GM21723 (cell line): ENCODE results near the gene NIPBL.
"Not testable (repeated sequence)": the region's sequence is repeated elsewhere in the genome, so short reads cannot be mapped to it uniquely, and the experiment has no call there.

ENCODE experiments used
- ATAC-seq: cut with Tn5 transposase; IDR thresholded peaks from one replicate; pipeline ENCODE4 v1.9.1; 2021; ENCODE audit warnings: mild to moderate bottlenecking, moderate library complexity; ENCODE audit not compliant: unreplicated experiment

Gene NIPBL

DNA sequence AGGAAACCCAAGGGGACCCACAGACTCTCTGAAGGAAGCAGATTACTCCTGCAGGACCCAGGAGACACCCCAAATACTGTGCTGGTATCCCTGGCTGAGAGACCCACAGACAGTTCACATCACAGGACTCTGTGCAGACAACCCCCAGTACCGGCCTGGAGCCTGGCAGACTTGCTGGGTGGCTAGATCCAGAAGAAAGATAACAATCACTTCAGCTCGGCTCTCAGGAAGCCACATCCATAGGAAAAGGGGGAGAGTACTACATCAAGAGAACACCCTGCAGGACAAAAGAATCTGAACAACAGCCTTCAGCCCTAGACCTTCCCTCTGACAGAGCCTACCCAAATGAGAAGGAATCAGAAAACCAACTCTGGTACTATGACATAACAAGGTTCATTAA lies 206.4 kb downstream of the NIPBL start:
- not testable (repeated sequence) for ATAC-seq

DNA sequence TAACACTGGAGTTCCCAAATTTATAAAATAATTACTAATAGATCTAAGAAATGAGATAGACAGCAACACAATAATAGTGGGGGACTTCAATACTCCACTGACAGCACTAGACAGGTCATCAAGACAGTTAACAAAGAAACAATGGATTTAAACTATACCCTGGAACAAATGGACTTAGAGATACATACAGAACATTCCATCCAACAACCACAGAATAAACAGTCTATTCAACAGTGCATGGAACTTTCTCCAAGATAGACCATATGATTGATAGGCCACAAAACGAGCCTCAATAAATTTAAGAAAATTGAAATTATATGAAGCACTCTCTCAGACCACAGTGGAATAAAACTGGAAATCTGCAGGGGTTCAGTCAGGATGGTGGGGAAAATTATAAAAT lies 209.5 kb downstream of the NIPBL start:
- not testable (repeated sequence) for ATAC-seq

DNA sequence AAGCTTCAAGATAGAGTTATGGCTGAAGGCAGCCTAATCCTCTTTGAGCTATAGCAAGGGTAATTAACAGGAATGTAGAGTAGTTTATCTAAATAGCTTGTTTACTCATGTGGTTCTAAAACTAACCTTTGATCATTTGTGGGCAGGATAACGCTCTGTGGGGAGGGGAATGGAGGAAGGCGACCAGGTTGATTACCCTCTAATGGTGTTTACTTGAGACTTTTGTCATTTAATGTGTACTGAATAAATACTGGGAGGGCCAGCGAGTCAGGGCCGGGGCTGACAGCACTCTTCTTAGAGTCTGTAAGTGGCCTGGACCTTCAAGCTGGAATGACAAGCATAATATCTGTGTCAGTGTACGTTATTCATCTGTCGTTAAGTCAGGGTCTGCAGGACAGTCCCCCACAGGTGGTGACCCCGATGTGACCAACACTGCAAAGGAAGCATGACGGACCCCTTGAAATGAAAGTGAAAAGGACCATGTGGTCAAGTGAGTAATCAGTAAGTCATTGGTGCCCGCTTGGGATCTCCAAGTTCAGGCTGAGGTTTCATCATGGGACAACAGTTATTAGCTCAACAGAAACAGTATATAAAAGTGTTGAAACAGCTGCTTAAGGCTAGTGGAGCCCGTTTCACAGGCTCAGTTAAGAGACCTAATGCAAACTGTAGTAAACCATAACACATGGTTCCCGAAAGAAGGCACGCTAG lies 210.1 kb downstream of the NIPBL start:
- ATAC-seq, result no peak

DNA sequence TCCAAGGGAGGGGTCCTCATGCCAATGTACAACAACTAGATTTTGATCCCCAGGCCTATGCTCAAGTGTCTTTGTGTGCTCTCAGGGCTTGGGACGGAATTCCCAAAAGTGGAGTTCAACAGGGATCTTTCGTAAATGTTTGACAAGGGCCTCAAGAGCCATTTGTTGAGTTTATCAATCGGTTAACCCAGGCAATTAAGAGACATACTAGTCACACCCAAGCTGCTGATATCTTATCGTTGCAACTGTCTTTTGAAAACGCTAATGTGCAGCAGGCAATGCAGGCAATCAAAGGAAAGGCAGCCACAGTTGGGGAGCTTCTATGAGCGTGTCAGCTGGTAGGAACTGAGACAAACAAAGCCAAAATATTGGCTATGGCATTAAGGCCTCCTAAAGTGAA lies 211.4 kb downstream of the NIPBL start:
- ATAC-seq, result no peak

DNA sequence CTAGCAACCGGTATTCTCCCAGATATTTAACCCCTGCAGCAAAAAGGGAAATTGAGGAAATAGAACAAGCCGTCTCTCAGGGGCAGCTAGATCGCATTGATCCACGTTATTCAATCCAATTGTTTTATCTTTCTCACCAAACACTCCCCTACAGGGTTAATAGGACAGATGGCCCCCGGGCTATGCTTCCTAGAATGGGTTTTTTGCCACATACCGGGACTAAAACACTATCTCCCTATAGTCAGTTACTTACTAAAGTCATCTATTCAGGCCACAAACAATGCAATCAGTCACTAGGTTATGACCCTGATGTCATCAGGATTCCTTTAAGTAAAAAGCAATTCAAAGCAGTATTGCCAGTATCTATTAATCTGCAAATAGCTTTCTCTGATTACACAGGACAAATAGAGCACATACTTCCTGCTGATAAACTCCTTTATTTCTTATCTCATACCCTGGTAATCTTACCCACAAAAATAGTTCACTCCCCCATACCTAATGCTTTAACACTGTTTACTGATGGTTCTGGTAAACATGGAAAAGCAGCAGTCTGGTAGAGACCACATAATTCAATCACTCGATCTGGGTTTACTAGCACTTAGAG lies 213.7 kb downstream of the NIPBL start:
- no peak for ATAC-seq

DNA sequence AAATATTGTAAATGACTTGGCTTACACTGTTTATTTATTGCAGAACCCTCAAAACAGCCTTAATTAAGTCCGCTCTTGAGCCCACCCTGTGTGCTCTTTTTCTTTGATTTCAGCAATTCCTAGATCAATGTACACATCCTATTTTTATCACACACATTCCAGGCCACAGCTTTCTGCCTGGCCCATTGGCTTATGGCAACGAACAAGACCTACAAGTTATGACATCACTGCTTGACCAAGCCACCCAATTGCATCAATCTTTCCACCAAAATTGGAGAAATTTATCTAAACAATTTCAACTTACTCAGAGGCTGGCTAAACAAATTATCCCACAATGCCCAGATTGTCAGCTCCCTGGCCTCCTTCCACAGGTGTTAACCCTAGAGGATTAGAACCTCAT lies 214.2 kb downstream of the NIPBL start:
- ATAC-seq, result no peak

DNA sequence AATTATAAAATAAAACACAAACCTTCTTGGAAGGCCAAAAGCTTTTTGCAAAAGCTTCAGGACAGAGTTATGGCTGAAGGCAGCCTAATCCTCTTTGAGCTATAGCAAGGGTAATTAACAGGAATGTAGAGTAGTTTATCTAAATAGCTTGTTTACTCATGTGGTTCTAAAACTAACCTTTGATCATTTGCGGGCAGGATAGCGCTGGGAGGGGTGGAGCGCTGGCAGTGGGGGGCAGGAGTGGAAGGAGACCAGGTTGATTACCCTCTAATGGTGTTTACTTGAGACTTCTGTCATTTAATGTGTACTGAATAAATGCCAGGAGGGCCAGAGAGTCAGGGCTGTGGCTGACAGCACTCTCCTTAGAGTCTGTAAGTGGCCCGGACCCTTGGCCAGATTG lies 217.2 kb downstream of the NIPBL start:
- not testable (repeated sequence) for ATAC-seq

DNA sequence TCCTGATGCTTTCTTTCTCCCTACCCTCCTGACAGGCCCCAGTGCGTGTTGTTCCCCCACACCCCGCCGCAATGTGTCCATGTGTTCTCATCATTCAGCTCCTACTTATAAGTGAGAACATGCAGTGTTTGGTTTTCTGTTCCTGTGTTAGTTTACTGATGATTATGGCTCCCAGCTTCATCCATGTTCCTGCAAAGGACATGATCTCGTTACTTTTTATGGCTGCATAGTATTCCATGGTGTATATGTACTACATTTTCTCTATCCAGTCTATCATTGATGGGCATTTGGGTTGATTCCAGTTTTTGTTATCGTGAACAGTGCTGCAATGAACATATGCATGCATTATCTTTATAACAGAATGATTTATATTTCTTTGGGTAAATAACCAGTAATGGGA lies 222.7 kb downstream of the NIPBL start:
- ATAC-seq, result not testable (repeated sequence)

DNA sequence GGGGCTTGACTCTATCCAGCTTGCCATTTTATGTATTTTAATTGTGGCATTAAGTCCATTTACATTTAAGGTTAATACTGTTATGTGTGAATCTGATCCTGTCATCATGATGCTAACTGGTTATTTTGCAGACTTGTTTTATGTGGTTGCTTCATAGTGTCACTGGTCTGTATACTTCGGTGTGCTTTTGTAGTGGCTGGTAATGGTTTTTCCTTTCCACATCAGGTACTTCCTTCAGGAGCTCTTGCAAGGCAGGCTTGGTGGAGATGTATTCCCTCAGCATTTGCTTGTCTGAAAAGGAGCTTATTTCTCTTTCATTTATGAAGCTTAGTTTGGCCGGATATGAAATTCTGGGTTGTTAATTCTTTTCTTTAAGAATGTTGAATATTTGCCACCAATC lies 226.7 kb downstream of the NIPBL start:
- ATAC-seq, result no peak

DNA sequence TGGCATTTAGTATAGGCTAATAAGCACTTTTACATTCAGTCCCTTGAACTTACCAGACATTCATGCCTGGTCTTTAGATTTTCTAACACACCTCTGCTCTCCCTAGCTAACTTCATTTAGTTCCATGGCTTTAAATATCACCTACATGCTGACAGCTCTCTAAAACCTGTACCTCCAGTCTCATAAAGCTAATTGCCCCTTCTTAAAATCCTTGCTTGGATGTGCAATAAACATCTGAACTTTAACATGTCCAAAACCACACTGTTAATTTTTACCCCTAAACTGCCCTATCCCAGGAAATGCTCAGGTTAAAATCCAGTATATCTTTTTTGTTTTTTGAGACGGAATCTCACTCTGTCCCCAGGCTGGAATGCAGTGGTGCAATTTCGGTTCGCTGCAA lies 232.8 kb downstream of the NIPBL start:
- ATAC-seq, result no peak

DNA sequence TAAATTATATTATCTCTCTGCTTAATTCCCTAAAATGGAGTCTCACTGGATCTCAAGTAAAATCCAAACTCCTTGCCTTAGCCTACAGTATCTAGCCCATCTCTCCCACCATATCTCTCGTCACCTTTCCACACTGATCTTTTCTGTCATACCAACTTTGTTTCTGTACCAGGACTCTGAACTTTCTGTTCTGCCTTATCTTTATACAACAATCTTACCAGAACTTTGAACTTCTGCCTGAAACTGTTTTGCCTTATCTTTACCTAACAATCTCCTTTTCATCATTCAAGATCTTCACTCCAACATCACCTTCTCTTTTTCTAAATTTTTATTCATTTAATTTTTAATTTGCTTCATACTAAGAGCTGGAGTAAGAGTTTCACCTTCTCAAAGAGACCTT lies 233.6 kb downstream of the NIPBL start:
- ATAC-seq, result no peak

DNA sequence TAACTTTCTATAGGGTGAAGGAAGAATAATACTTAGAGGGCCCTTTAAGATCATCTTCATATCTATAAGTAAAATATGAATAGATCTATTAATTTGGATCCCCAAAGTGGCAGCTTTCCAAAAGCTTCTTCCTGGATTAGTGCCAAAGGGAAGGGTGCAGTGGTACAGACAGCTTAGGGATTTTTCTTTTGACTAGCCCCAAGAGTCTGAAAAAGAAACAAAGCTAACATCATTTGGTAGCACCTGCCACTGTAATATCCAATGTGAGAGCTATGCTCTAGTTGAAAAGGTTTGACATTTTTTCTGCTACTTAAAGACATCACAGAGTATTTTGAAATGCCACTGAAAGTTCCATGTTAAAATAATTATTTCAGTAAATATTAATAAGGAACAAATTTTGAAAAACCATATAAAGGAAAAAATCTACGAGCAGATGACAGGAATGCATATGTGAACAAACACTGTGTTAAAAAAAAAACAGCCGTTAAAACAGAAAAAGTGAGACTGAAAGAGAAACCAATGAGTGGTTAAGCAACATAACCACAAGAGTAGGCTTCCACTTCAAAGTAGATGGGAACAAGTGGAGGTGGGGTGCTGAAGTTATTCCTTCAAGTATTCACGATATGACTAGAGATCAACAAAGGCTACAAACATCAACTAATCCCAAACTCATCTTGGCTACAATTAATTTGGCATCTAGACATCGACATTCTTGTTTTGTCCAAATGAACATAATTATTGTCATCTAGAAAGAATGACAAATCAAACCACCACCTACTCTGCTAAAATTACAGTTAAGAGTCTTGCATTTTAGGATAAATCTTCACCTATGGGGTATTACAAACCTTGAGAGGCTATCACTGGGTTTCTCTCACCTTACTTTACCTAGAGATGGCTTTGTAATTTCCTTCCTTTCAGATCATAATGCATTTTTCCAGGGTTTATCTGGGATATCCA lies 235.1 kb downstream of the NIPBL start:
- ATAC-seq, result peak; percentile 92

DNA sequence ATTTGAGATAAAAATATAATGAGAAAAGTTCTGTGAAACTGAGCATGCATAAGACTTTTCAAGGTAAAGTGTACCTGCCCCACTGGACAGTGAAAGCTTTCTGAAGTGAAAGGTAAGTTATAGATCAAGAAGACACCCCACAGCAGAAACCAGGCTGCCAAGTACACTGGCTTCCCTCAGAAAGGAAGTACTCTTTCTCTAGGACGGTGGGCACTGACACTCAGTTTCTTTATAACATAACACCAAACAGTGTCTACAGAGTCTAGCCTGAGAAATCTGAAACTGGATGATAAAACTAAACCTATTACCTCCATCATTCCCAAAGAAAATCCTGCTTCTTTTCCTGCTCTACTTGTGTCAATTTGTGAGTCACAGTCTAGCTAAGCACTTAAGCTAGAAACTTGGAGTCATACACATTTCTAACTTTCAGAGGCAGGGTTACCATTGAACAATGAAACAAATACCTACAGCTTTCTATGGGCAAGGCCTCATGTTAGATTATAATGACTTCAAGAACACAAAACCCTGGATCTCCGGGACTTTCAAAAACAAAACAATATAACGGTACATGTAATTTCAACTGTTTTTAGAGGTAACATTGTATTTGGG lies 235.9 kb downstream of the NIPBL start:
- ATAC-seq, result peak; percentile 36
